HG03066 (cell line): Measurements from ENCODE around the gene AMIGO1.
"Not testable (repeated sequence)": the region's sequence is repeated elsewhere in the genome, so short reads cannot be mapped to it uniquely, and the experiment has no call there.

ENCODE experiments used
- ATAC-seq: cut with Tn5 transposase; IDR thresholded peaks from one replicate; pipeline ENCODE4 v1.9.1; 2021; ENCODE audit warnings: low read depth; ENCODE audit not compliant: unreplicated experiment

AMIGO1 gene

GRCh38 chr1:109484519-109484975, 25.0 kb downstream of the AMIGO1 start:
- no peak for ATAC-seq

DNA sequence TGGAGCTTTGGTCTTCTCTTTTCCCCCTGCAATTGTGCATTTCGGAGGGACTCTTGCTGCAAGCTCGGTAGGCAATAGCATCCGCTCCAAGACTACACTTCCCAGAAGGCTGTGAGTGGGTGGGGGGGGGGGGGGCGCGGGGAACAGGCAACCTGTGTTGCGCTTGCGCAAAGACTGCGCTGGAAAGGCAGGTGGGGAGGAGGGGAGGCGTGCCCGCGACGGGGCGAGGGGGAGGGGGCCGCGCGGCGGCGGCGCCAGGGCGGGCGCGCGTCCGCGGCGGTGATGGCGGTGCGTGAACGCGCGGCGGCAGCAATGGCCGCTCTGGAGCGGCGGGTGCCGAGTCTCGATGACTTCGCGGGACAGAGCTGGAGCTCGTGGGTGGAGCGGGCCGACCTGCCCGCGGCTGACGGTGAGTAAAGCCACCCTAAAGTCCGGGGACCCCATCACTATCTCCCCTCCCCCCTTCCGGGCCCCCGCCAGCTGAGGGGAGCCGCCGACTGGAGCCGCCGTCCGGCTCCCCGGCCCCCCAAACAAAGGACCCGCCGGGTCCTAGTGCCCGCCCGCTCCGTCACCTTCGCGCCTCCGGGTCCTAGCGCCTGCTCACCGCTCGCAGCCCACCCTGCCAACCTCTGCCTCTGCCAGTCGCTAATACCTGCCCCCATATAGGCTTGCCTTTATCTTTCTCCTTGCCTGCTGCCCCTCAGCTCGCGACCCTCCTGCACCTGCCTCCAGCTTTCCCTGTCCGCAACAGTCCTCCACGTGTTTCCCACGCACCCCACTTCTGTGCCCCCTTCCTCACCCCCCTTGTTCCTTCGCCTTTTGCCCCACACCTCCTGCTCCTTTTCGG, 25.6 kb downstream of the AMIGO1 start, which contains the start of gene ATXN7L2:
Gene ATXN7L2 (plus strand): TSS at position 234 of the 847 bp plus-strand sequence. CDS start 49 bp downstream, at position 283.
- ATAC-seq = peak; percentile 85

- peak; percentile 21 for ATAC-seq
Observed at GRCh38 chr1:109482791-109483671, 26.5 kb downstream of the AMIGO1 start.

- ATAC-seq = no peak
Observed at GRCh38 chr1:109482242-109482641, 27.3 kb downstream of the AMIGO1 start.

DNA sequence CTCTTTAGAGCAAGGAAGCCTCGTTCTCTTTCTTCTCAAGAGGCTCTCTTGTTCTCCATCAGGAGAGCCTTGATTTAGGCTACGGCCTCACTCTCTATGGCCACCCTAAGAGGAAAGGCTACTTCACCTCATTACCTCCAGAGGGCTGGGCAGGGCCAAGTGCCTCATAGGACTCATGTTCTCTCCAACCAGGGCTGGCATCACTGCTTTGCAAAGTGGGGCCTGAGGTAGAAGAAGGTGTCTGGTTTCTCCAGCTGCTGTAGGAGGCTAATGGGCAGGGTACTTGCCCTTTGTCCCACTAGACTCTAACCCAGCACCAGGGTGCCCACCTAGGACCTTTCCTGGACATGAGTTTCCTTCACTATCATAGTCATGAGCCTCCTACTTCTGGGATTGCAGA, 27.9 kb downstream of the AMIGO1 start:
- no peak for ATAC-seq

DNA sequence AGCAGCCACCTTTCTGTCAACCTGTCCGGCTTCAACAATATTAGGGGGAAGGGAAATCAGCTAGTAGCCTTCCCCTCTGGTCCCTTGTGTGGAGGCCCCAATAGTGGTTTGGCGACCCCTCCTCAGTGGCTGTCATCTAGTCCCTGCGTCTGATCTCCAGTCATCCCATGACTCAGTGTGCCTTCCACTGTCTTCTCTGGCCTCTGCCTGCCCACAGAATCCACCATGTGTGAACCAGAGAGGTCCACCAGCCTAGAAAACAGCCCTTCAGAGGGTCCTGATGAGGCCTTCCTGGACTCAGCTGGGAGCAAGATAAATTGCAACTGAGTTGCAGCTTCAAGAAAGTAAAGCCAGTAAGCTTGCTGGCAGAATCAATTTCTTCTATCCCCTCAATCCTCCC, 29.6 kb downstream of the AMIGO1 start:
- no peak for ATAC-seq

DNA sequence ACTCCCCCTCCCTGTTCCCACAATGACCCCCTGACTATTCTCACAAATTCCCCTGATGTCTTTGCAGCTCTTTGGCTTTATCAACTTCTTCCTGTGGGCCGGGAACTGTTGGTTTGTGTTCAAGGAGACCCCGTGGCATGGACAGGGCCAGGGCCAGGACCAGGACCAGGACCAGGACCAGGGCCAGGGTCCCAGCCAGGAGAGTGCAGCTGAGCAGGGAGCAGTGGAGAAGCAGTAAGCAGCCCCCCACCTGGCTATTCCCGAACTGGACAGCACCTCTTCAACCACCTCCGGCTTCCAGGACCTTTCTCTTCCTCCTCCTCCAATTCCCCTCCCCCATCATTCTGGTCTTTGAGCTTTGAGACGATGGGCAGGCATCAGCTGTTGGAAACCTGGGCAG, 30.2 kb downstream of the AMIGO1 start:
- ATAC-seq = no peak

DNA sequence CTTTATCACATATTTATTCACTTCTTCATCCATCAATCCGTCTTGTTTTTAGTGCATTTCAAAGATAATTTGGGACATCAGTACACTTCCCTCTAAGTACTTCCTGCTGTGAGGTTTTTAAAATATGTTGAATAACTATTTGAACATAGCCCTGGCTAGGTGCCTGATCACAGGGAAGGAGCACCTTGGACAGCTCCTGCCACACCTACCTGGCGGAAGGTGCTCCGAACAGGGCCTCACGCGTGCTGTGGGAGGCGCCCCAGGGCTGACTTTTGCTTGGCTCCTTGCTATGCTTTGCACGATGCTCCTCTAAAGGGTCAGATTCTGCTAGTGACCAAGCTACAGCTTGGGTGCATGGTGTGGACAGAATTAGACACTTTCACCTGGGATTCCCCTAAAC, 30.7 kb downstream of the AMIGO1 start:
- ATAC-seq = no peak

- no peak for ATAC-seq
Observed at GRCh38 chr1:109477821-109478220, 31.7 kb downstream of the AMIGO1 start.

- ATAC-seq = no peak
Observed at GRCh38 chr1:109476825-109477224, 32.7 kb downstream of the AMIGO1 start.

GRCh38 chr1:109475261-109475660, 34.3 kb downstream of the AMIGO1 start:
- no peak for ATAC-seq

- no peak for ATAC-seq
Observed at GRCh38 chr1:109474697-109475096, 34.8 kb downstream of the AMIGO1 start.

DNA sequence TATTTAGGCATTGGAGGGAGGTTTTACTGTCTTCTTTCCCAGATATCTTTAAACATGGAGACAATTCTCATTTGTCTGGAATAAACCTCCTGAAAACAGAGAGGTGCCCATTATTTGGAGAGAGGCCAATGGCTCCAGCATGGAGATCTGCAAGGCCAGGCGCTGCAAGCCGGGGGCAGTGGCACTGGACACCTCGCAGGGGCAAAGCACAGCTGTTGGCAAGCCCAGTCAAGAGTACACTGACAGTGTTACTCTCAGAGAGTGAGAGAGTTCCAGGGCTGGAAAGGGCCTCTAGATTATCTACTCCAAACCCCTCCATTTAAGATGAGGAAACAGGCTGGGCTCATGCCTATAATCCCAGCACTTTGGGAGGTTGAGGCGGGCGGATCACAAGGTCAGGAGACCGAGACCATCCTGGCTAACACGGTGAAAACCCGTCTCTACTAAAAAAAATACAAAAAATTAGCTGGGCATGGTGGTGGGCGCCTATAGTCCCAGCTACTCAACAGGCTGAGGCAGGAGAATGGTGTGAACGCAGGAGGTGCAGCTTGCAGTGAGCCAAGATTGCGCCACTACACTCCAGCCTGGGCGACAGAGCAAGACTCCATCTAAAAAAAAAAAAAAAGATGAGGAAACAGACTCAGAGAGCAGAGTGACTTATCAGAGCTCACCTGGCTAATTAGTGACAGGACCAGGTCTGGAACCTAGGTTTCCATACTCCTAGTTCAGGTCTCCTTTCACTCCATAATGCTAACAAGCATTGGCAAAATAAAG, 36.1 kb downstream of the AMIGO1 start:
- ATAC-seq = not testable (repeated sequence)

GRCh38 chr1:109472779-109473178, 36.7 kb downstream of the AMIGO1 start:
- no peak for ATAC-seq

DNA sequence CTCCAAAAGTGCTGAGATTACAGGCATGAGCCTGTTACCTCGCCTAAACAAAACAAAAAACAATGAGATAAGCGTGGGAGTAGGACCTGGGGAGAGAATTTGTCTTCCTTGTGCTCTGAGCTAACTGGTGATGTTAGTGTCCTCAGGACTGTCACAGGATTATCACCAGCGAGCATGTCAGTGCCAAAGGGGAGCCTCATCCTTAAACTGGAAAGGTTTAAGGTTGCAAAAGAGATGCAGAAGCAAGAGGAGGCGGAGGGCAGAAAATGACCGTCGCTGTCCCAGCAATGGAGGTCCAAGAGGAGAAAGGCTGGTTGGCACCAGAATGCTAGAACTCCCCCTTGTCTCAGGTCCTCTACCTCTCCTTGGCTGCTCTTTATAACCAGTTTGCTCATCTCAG, 39.3 kb downstream of the AMIGO1 start:
- ATAC-seq = no peak

DNA sequence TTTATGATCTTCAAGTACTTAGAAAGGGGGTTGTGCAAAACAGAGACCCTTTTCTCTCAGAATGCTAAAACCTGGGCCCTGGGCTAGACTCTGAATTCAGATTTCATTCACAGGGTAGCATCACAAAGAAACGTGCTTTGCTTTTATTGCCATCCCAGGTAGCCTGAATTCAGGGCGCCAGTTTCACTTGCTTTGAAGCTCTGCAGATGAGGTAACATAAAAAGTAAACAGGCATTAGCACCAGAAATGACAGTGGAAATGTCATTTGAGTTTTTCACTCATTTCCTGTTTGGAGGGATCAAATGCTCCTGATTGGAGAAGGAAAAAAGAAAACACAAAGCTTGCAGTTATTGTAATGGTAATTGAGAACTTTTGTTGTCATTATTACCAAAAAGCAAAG, 40.6 kb downstream of the AMIGO1 start:
- ATAC-seq = no peak

- ATAC-seq = no peak
Observed at GRCh38 chr1:109468061-109468460, 41.5 kb downstream of the AMIGO1 start.

GRCh38 chr1:109467301-109467777, 42.2 kb downstream of the AMIGO1 start:
- ATAC-seq = no peak

DNA sequence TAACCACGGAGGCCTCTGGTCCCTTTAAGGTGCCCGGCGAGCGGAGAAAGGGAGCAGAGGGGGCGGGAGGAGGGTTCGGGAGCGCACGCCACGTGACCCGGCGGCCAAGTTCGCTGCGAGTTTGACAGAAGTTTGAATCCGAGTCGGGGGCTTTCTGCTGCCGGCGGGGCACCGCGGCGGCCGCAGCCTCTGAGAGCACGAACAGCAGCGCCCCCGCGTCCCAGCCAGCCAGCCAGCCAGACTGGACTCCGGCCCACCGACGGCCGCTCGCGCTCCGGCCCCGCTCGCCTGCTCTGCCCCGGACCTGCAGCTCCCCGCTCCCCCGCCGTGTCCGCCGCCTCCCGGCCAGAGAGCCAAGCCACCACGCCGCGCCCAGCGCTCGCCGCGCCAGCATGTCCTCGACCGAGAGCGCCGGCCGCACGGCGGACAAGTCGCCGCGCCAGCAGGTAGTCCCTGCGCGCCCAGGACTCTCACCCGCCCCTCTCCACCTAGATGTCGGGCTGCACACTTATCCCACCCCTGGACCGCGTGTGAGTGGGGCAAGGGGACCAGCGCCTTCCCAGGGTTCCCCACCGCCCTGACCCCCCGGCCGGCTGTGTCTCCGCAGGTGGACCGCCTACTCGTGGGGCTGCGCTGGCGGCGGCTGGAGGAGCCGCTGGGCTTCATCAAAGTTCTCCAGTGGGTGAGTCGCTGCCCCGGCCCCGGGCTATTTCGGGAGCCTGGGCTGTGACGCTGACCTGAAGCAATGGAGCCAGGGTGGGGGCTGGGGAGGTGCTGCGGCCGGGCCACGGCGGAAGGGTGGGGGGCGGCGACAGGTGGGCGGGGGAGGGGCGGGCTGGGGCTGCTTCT, 42.9 kb downstream of the AMIGO1 start, which contains the start of gene SYPL2:
Gene SYPL2 (plus strand): TSS at position 95 of the 849 bp plus-strand sequence. CDS start 298 bp downstream, at position 393.
- ATAC-seq = no peak

DNA sequence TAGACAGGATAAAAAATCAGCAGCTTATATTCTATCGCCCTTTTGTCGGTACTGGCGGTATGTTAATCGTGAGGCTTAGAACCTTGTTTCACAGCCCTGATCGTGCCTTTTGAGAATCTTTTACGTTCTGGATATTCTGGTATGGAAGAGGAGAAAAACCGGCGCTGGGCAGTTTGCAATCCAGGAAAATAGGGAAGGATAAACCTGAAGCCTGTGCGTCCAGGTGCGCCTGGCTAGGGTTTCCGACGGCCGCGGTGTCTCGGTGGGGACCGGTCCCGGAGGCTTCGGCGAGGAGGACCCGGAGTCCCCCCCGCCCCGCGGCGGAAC, 43.4 kb downstream of the AMIGO1 start:
- no peak for ATAC-seq
